NCI-H82 (cell line): ENCODE measurements around the gene MYL7.
A peak's percentile ranks its signal among the peaks of the same experiment; 100 is the strongest.

Source experiments
- DNase-seq: peaks from one replicate; lab custom pipeline; 2025; lab: John Stamatoyannopoulos, UW

MYL7 gene

DNA sequence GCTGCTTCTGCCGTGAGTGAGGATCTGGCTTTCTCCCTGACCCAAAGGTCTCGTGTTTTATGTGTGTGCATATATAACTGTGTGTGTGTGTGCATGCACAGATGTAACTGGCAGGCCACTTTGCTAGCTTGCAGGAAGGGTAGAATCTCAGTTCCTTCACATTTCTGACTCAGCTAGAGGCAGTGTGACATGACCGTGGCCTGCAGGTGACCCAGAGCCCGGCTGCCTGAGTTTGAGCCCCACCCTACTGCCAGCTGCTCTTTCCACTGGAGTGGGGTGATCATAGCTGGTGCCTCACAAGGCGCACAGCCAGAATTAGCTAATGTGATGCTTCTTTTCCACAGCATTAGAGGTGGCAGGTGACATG lies 9.3 kb upstream of the MYL7 start:
- DNase-seq = peak; percentile 23

DNA sequence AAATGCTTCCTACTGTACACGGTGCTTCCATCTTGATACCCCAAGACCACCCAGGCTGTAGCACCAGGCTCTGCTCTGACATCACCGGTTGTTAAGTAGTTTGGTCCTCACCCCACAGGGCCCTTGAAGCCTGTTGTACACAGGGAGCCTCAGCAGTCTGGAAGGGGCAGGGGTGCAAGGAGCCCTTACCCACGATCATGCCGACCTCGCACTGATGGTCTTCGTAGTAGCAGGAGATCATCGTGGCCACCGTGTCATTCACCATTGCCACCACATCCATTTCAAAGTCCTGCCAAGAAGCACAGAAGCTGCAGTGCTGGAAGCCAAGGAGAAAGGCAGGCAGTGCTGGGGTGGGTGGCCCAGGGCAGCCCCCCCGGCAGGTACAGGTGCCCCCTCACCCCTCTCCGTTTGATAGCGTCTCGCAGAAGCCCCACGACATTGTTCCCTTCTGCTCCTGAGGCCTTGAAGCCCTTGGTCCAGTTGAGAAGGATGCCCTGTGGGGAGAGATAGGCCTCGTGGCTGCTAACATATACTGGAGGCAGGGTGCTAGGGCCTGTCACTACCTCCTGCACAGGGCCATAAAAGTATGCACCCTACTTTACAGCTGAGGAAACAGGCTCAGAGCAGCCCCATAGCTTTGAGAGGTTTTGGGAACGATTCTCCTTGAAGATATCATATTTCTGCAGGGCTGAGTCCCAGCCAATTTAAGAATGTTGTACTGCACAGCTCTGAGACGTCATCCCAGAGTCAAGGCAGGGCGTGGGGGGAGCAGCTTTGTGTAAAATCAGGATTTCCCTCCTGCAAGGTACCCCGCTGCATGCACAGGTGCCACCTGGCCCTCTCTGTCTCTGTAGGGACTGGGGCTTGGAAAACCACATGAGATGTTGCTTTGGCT lies 8.7 kb upstream of the MYL7 start:
- DNase-seq = no peak

DNA sequence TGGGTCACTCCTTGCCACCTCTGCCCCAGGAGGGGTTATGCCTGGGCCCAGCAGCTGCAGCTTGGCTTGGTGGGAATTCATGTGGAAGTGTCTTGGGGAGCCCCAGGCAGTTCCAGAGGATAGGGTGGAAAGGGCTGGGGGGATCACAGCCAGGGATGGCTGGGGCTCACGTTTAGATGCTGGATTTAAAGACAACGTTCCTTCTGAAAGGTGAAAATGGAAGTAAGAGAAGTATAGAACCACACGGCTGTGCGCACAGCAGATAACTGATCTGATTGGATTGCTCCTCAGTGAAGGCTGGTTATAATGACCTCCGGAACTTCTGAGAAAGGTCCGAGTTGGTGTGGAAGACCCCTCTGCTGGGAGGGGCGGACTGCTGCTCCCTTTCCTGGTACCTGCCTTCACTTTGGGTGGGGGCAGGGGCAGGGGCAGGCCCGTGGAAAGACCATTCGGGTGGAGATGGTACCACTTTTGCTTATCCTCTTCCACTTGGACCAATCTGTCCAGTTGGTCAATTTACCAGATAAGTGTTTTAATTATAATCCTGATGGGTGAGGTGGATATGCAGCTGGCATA lies 7.9 kb upstream of the MYL7 start:
- DNase-seq = no peak

DNA sequence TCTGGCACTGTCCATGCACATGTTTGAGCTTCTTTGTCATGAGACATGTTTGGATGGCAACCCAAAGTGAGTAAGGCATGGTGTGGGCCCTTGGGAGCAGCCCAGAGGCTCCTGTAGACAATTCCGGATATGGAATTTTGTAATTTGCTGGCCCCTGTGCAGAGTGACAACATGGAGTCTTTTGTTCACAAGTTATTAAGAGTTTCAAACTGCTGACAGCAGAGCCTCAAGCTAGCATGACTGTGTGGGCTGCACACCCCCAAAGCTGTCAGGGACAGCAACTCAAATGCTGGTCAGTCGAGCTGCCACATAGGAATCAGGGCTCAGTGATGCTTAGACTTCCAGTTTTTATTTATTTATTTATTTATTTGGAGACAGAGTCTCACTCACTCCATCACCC lies 7.0 kb upstream of the MYL7 start:
- no peak for DNase-seq

DNA sequence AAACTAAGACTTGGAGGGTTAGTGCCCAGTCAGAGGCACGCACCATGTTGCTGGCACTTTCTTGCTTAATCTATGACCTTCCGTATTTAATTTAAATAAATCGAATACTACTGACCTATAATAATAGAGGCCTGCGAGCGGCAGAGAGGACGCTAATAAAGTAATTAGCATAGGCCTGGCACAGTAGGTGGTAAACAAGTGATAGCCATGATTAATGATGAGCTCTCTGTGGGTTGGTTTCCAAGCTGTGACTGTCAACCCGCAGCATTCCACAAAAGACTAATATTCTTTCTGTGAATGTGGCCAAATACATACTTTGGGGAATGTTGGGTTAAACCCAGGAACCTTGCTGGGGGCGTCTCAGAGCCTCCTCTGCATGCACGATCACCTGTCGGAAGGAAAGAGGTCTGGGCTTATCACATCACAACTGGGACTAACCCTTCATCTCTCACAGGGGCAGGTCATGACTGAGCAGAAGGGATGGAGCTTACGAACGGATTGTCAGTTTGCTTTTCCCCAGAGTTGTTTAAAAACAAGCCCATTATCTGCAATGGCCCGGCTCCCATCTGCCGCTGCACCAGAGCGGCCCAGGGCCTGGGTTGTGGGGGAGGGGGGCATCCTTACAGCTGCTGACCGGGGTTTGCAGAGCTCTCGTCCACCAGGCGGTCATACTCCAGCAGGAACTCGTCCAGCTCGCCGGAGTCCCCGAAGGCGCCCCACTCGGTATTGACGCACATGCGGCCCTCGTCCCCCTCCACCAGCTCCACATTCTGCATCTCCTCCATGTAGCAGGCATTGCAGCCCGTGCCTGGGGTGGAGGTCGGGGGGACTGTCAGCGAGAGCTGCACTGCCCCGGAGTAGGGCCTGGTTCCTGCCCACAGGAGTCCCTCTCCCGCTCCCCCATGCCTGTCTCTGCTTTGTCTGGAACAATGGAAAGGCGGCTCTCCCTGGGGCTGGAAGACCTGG lies 6.2 kb upstream of the MYL7 start:
- peak; percentile 98 for DNase-seq

DNA sequence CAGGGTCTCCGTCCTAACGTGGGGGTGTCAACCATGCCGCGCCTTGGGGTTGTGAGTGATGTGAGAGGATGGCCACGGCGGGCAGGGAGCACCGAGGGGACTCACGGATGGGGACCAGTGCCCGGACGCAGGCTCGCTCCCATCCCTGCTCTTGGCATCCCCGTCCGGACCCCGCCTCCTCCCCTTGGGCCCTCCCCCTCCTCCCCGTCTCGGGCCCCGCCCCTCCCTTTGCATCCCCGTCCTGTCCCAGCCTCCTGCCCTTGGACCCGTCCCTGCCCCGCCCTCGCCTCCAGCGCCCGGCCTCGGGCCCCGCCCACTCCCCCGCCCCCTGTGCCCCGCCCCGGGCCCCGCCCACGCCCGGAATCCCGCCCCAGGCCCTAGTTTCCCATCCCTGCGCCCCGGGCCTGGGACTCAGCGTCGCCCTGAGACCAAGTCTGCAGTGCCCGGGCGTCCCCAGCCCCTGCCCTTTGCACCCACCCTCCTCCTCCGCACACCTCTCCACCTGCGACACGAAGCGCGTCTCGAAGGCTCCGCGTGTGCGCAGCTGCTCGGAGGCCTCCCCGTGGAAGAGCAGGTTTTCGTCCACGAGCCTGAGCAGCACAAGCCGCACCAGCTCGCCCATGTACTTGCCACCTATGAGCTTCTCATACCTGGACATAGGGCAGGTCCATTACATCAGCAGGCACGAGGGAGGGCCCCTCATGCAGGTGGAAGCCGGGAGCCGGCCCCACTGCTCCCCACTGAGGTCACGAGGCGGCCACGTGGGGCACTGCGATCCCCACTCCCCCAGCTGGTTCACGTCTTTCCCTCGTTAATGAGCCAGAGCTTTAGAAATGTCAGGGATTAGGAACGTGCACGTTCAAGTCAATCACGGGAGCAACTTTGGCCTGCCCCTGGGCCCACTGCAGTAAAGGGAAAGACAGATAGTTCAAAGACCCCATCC lies 5.1 kb upstream of the MYL7 start:
- peak; percentile 89 for DNase-seq

DNA sequence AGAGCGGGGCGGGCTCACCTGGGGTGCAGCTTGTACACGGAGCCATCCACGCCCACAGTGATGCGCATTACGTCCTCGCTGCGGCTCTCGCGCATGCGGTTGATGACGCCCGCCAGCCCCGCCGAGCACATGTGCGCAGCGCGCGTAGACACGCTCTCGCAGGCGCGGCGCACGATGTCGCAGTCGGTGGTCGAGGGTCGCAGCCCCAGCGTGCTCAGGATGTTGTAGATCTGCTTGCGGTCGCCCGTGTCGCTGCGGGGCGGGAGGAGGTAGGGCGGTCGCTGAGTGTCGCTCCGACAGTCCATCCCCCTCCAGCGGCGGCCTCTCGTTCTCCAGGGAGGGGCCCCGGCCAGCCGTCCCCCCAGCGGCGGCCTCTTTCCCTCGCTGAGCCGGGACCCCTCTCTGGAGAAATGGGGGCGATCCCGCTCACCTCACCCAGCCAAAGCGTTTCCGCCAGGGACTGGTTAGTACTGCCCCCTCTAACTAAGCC lies 4.4 kb upstream of the MYL7 start:
- no peak for DNase-seq

DNA sequence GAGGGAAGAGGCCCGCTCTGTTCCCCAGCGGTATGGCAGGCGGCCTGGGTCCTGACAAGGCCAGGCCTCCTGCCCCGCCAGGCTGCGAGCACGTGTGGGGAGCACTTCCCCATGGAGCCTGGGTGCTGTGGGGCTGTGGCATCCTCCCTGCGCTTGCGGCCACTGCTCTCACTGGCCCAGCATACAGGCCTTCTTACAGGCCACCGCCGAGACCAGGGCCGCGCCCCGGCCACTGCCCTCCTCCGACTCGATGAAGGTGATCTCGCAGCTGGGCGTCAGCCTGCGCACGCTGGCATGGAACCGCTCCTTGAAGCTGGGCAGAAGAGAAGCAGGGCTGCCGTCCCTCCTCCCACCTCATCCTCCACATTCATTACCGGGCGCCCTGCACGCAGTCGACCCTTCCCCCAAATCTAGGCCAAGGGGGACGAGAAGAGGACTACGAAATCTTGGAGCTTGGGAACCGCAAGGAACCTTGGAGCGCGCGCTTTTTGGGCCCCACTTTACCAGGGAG lies 3.9 kb upstream of the MYL7 start:
- DNase-seq = no peak

DNA sequence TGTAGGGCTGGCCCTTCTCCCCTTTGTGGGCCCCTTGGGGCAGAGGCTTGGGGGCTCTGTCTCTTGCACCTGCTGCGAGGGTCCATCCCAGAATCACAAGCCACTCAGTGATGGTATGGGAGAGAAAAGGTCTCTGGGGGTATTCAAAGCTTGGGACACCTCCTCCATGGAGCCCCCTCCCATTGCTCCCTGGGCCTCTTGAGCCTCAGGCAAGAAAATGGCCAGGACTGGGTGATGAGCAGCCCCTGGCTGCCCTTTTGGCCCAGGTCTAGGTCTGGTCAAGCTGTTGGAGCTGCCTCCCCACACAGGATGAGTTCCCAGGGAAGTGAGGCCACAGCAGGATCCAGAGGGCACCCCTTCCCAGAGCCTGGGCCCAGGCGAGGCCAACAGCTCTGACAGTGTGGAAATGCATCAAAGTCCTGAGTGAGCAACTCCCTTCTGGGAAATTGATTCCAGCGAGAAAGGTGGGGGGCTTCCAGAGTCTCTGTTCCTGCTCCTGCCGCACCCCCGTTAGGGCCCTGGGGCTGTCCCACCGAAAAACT lies 3.4 kb upstream of the MYL7 start:
- no peak for DNase-seq

DNA sequence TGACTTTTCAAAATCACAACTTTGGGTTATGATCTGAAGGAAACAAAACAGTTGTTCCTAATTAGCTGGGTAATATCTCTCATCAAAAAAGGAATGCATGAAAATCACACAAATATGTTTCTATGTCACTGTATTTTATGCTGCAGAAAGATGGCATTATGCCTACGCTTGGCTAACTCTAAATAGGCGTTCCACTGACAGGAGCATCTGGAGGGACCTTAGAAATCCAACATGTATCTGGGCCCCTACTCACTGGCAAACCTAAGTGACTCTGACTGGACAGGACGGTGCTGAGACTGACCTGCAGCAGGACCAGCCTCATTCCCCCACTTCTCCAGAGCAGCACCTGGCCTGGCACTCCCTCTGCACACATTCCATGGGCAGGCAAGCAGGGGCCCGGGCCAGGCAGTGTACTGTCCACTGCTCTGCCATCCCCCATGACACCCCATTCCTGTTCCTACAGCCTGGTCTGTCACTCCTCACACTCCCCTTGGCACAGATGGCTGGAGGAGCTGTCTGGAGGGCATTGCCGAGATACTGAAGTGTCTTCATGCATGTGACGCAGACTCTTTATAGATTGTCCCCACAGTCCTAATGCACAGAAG lies 2.6 kb upstream of the MYL7 start:
- no peak for DNase-seq

DNA sequence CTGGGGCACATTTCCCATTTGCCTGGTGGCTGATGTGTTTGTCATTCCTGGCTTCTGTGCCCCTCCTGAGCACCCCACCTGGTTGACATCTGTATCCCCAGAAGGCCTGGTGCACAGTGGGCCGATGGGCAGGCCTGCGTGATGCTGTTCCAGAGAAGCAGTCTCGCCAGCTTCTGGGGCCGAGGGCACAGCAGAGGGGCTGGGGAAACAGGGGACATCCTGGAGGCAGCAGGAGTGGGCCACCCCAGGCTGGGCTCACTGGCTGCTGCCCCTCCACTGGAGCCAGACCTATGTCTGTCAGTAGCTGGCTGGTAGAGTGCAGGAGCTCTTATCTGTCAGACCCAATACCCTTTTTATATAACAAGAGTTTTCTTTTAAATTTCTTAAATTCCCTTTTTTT lies 896 bp upstream of the MYL7 start:
- DNase-seq = no peak

DNA sequence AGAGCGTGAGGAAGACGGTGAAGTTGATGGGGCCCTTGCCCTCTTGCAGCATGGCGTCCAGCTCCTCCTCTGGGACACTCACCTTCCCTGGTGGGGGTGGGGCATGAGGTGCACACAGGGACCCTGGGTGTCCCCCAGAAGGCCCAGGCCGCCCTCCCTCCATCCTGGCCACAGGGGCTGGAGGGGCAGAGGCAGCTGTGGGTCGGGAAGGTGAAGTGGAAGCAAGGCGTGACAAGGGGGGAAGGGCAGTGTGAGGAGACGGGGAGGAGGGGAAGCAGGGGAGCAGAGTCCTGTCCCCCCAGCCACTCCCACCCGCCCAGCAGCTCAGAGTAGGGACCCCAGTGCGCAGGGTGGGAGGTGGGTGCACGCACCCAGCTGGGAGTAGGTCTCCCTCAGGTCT lies 791 bp downstream of the MYL7 start:
- DNase-seq = no peak

DNA sequence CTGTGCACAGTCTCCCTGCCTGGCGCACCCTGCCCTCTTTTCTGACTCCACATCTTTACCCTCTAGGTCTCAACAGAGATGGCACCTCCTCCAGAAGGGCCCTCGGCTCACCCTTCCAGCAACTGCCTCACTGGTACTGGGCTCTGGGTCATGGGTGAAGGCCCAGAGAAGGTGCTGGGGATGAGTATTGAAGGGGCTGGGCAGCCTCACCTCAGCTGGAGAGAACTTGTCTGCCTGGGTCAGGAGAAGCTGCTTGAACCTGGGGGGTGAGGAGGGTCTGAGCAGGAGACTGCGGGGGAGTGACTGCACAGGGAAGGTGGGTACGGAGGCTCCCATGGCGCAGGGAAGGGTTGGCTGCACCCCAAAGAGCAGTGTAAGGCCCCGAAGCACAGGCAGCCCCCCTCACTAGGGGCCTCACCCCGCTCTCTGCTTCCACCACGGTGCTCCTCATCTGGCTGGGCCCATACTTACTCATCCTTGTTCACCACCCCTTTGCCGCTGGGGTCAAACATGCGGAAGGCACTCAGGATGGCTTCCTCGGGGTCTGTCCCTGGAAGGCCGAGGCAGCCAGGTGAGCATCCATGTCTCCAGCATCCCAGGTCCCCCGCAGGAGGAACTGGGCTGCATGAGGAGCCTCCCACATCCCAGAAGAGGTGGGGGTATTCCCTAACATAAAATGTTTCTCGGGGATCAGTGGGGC lies 1.7 kb downstream of the MYL7 start:
- DNase-seq = no peak

DNA sequence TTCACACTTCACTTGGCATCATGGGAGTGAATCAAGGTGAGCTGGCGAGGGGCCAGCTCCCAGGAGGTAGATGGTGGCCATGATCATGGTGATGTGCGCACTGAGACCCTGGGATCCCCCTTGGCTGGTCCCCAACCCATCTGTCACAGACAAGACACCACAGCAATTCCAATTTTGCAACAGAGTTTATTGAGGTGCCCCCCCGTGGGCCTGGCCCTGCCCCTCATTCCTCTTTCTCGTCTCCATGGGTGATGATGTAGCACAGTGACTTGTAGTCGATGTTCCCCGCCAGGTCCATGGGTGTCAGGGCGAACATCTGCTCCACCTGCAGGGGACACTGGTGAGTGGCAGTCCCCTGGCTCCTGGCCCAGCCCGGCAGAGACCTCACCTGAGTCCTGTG lies 2.4 kb downstream of the MYL7 start:
- DNase-seq = no peak

DNA sequence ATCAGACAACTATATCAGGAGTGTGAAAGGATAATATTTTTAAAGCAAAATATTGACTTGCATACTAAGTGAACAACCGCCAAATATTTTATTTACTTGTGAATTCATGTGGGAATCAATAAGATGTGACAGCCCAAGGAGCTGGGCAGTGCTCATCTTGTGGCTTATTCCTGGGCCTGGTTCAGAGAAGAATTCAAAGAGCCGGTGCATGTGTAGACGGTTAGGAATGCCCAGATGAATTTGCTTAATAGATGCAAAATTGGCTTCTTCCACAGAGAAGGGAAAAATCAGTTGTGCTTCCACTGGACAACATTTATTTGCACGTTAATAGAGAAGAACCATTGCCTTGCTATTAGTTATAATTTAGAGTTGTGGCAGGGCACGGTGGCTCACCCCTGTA lies 4.4 kb downstream of the MYL7 start:
- no peak for DNase-seq

DNA sequence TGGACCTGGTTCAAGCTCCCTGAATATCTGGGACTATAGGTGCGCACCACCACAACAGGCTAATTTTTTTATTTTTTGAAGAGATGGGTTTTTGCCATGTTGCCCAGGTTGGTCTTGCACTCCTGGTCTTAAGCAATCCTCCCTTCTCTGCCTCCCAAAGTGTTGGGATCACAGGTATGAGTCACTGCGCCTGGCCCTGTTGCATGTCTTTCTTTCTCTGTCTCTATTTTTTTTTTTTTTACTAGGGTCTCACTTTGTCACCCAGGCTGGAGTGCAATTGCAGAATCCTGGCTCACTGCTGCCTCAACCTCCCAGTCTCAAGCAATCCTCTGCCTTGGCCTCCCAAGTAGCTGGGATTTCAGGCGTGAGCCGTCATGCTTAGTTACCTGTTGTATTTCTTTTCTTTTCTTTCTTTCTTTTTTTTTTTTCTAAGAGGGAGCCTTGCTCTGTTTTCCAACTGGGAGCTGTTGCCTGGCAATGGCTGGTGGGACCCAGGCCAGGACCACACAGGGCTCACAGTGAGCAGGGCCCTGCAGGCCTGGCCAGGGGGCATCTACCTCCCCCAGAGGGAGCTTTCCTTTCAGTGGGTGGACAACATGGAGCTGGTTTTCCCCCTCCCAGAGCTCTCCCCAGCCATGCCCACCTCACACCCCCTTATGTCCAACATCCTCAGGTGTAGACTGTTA lies 6.0 kb downstream of the MYL7 start:
- DNase-seq = no peak

DNA sequence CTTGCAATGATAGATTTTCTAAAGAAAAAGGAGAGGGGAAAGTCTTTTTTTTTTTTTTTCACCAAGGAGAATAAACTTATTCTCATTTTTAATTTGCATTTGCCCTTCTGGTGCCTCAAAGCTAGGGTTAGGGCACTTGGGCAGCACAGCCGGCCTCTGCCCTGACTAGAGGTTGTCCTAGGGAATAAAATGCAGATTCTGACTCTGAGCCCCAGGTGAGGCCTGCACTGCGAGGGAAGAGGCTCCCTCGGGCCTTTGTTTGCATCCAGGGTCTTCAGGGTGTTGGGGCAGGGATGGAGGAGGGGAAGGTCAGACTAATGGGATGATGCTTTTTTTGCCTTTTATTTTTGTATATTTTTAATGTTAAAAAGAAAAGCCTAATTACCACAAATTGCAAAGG lies 7.8 kb downstream of the MYL7 start:
- no peak for DNase-seq

DNA sequence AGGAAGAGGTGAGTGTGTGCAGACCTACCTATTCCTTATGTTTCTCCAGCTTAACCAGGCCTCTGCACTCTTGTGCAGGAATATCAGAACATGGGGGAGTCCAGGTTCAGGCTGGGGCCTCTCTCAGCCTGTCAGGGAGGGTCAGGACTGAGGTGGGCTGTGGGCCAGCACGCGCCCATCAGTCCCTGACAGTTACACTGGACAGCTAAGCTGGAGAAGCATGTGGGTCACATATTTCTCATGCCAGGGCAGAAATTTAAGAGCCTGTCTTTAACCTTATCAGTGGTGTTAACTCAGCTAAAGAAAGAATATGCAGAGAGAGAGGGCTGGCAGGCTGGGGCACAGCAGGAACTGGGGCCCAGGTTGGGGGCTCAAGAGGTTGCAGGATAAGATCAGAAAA lies 9.1 kb downstream of the MYL7 start:
- no peak for DNase-seq
